Kidney (tissue), 14 donors: ENCODE measurements around the gene HSF5. TPM values are rescaled to one million over a fixed set of nuclear protein-coding genes. Genes with fewer than 3 reads are reported as not detected.

ENCODE experiments used
- DNase-seq, 5 donors: peaks; one replicate each; pipeline ENCODE4 v3.0.0-alpha.2; 2013 to 2020
- FAIRE-seq: peaks from 2 replicates; lab custom pipeline; 2012; peaks lifted over from hg19 to GRCh38; lab: Jason Lieb, UNC
- H3K27ac ChIP-seq, 2 donors: one replicate each; pipeline ENCODE4 v1.7.0; 2013; ENCODE audit warnings: low read depth in 2 of 2, low read length in 2 of 2, inconsistent platforms in 1 of 2
- H3K27me3 ChIP-seq: one replicate; pipeline ENCODE4 v1.7.1; 2013; ENCODE audit warnings: low read length, inconsistent platforms; ENCODE audit not compliant: control insufficient read depth, insufficient read depth
- H3K36me3 ChIP-seq, 3 donors: one replicate each; pipeline versions ENCODE4 v1.7.0 to v1.7.1; 2013; ENCODE audit warnings: low read length in 3 of 3, control low read depth in 1 of 3, inconsistent platforms in 1 of 3; ENCODE audit not compliant: insufficient read depth in 3 of 3, control insufficient read depth in 2 of 3
- H3K4me1 ChIP-seq, 3 donors: one replicate each; pipeline versions ENCODE4 v1.7.0 to v1.7.1; 2013; ENCODE audit warnings: low read length in 3 of 3, inconsistent platforms in 1 of 3, low read depth in 1 of 3; ENCODE audit not compliant: control insufficient read depth in 2 of 3, insufficient read depth in 2 of 3
- H3K4me3 ChIP-seq, 3 donors: one replicate each; pipeline versions ENCODE4 v1.7.0 to v1.8.1; 2013; ENCODE audit warnings: low read length in 3 of 3, control low read depth in 1 of 3, inconsistent platforms in 1 of 3
- H3K9ac ChIP-seq, 3 donors: one replicate each; pipeline versions ENCODE4 v1.7.0 to v1.7.1; 2013; ENCODE audit warnings: low read length in 3 of 3, control low read depth in 1 of 3, inconsistent platforms in 1 of 3
- H3K9me3 ChIP-seq, 3 donors: one replicate each; pipeline versions ENCODE4 v1.7.0 to v1.7.1; 2013; ENCODE audit warnings: low read length in 3 of 3, control low read depth in 1 of 3, inconsistent platforms in 1 of 3; ENCODE audit not compliant: control insufficient read depth in 2 of 3, insufficient read depth in 1 of 3
- CTCF ChIP-seq: IDR thresholded peaks from 3 replicates; pipeline ENCODE4 v1.5.1; 2012; ENCODE audit warnings: mild to moderate bottlenecking, moderate library complexity, borderline replicate concordance; ENCODE audit not compliant: insufficient read depth; ENCODE audit errors: extremely low read depth
- intact Hi-C: fragments of 100-400 bp; cut with DNase I; formaldehyde crosslinking; loops from one replicate; pipeline ENCODE4 v1.11.1; 2022
- polyA plus RNA-seq: library from polyadenylated mRNA; stranded (reverse); fragments of 350-450 nt; fragmentation: Illumina TruSeq; extraction: RNeasy Lipid Tissue Mini Kit (QIAGEN cat#74804); gene quantifications from one replicate; pipeline ENCODE4 v1.2.3, GENCODE V29; 2014; ENCODE audit warnings: low read depth, low replicate concordance; ENCODE audit not compliant: insufficient read depth
- total RNA-seq: library from RNA; stranded (reverse); fragmentation: NEBNext Ultra II Directional; extraction: Animal tissue kit (Norgen Biotek cat#: 25700); gene quantifications from one replicate; pipeline ENCODE4 v1.2.1, GENCODE V29; 2021
- donor health status: control.
- donor health status: control.
- donor health status: control.
- donor health status: control.
- donor health status: control.
- donor health status: DM: yes; HTN: yes; CAD: no.
- donor health status: Normal renal cell carcinoma (clear cell type).

HSF5 gene
- total and polyA plus RNA-seq, 2 donors from 2014 or later: 0.19 TPM; not detected in 1

- Histone ChIP-seq H3K4me1 (no peaks in the 10 kb centered on the region), H3K9ac (no peak overlapping the region), H3K36me3 (no peaks in the 10 kb centered on the region), H3K27ac (no peak overlapping the region), H3K4me3 (no peak overlapping the region), H3K9me3 (no peaks in the 10 kb centered on the region), H3K27me3 (no peaks in the 10 kb centered on the region)
- TF ChIP-seq CTCF: peak; percentile 76
- intact Hi-C loops: loop anchor here (10.0 kb wide), 1 partner anchor 143 kb away; no protein-coding TSS in a partner anchor
- no peak for FAIRE-seq
- DNase-seq: peak in 4 of 5 donors; percentile 56 to 78 (median 75)
These were observed 40.9 kb downstream of the HSF5 start for GRCh38 chr17:58447039-58447975.

- Histone ChIP-seq H3K36me3 (no peaks in the 10 kb centered on the region), H3K4me3 (no peak overlapping the region), H3K9ac (no peak overlapping the region), H3K27ac (no peak overlapping the region), H3K9me3 (no peaks in the 10 kb centered on the region), H3K27me3 (no peaks in the 10 kb centered on the region), H3K4me1 (no peaks in the 10 kb centered on the region)
- DNase-seq (no peak), FAIRE-seq (no peak)
- TF ChIP-seq CTCF: no peak
- intact Hi-C loops: loop anchor here (10.0 kb wide), 1 partner anchor 141 kb away; no protein-coding TSS in a partner anchor
These were observed 42.1 kb downstream of the HSF5 start for GRCh38 chr17:58446086-58446485.

GRCh38 chr17:58436805-58437239 lies 51.4 kb downstream of the HSF5 start:
- no peaks in the 10 kb centered on the region for H3K9me3 ChIP-seq
- H3K27ac ChIP-seq: no peak overlapping the region
- H3K9ac ChIP-seq: no peak overlapping the region
- no peak for DNase-seq
- no peaks in the 10 kb centered on the region for H3K36me3 ChIP-seq
- H3K4me3 ChIP-seq: no peak overlapping the region
- intact Hi-C loops: no loop called here
- no peaks in the 10 kb centered on the region for H3K4me1 ChIP-seq
- no peak for TF ChIP-seq CTCF
- no peaks in the 10 kb centered on the region for H3K27me3 ChIP-seq
- no peak for FAIRE-seq
